ENCODE data around the gene LRP1B. TPM values are rescaled to one million over a fixed set of nuclear protein-coding genes. Genes with fewer than 3 reads are reported as not detected.

Gene LRP1B
- total RNA-seq, 4 donors from 2014 or later = 3.6 to 10.1 (median 6.1) TPM

- no peak for ATAC-seq (ENCODE audit: low FRiP score)
- TF ChIP-seq CTCF (IDR thresholded peaks at IDR 0.05) = no peak
- DNase-seq (ENCODE audit: low spot score) = no peak
Measured at GRCh38 chr2:140337061-140337460, 1793.8 kb downstream of the LRP1B start.

GRCh38 chr2:140316345-140316744 is 1814.5 kb downstream of the LRP1B start:
- no peak for DNase-seq (ENCODE audit: low spot score)
- no peak for ATAC-seq (ENCODE audit: low FRiP score)
- no peak for TF ChIP-seq CTCF (IDR thresholded peaks at IDR 0.05)

- ATAC-seq (ENCODE audit: low FRiP score) (no peak), DNase-seq (ENCODE audit: low spot score) (no peak)
- TF ChIP-seq CTCF (IDR thresholded peaks at IDR 0.05) = no peak
Measured at GRCh38 chr2:140311905-140312304, 1818.9 kb downstream of the LRP1B start.

GRCh38 chr2:140308706-140309105 is 1822.1 kb downstream of the LRP1B start:
- no peak for TF ChIP-seq CTCF (IDR thresholded peaks at IDR 0.05)
- ATAC-seq (ENCODE audit: low FRiP score) = no peak
- no peak for DNase-seq (ENCODE audit: low spot score)

- DNase-seq (ENCODE audit: low spot score) = no peak
- TF ChIP-seq CTCF (IDR thresholded peaks at IDR 0.05) = no peak
- no peak for ATAC-seq (ENCODE audit: low FRiP score)
Measured at GRCh38 chr2:140307532-140307931, 1823.3 kb downstream of the LRP1B start.

- ATAC-seq (ENCODE audit: low FRiP score) = no peak
- no peak for DNase-seq (ENCODE audit: low spot score)
- no peak for TF ChIP-seq CTCF (IDR thresholded peaks at IDR 0.05)
Measured at GRCh38 chr2:140295767-140296166, 1835.0 kb downstream of the LRP1B start.

- TF ChIP-seq CTCF (IDR thresholded peaks at IDR 0.05) = no peak
- DNase-seq (ENCODE audit: low spot score) (no peak), ATAC-seq (ENCODE audit: low FRiP score) (no peak)
Measured at GRCh38 chr2:140288726-140289125, 1842.1 kb downstream of the LRP1B start.

Data from omental fat pad (tissue), 4 donors.